GM19372 (cell line): Measurements from ENCODE around the gene CNOT8.
"Not testable (repeated sequence)": the region's sequence is repeated elsewhere in the genome, so short reads cannot be mapped to it uniquely, and the experiment has no call there.

ENCODE experiments used
- ATAC-seq: cut with Tn5 transposase; IDR thresholded peaks from one replicate; pipeline ENCODE4 v1.9.1; 2021; ENCODE audit warnings: mild to moderate bottlenecking, low read depth, moderate library complexity; ENCODE audit not compliant: unreplicated experiment

CNOT8 gene

GRCh38 chr5:154858297-154858971 lies at the start of gene CNOT8:
CNOT8 (plus strand) TSS chr5:154858627; CDS start chr5:154863279, 4,652 bp downstream.
- ATAC-seq: peak; percentile 71

DNA sequence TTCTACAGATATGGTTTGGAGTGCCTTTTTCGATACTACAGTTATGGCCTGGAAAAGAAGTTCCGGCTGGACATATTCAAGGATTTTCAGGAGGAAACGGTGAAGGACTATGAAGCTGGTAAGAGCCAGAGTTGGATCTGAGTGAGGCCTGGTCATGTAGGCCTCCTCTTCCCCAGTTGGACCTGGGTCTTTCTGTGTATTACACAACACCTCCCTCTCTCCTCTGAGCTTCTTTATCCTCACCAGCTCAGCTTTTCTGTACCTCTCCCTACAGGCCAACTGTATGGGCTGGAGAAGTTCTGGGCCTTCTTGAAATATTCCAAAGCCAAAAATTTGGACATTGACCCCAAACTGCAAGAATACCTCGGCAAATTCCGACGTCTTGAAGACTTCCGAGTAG lies 47.2 kb upstream of the CNOT8 start:
- no peak for ATAC-seq

DNA sequence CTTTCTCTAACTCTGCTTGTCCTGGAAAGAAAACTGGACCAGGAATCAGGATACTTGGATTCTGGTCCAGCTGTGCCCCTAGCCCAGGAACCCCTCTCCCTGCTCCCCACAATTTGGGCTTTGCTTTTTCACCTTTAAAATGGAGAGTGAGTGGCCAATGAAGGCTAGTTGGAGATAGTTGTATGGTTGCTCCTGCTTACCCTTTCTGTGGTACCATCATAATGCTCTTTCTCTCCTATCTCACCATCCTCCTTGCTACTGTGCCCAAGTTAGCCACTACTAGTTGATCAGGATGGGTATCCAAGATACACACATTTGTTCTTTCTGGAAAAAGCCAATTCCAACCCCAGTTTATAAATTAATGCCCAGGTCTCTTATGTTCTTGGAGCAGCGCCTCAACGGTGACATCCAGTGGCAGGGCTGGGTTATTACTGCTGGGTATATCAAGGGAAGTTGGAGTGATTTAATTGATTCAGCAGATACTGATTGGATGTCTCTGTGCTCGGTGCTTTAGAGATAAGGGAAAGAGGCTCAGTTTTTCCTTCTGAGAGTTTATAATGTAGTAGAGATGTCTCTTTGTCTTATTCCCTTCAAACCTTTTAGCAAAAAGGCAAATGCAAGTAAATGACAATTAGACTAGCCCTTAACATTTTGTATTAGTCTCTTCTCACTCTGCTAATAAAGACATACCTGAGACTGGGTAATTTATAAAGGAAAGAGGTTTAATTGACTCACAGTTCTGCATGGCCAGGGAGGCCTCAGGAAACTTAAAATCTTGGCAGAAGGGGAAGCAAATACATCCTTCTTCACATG lies 46.6 kb upstream of the CNOT8 start:
- no peak for ATAC-seq

DNA sequence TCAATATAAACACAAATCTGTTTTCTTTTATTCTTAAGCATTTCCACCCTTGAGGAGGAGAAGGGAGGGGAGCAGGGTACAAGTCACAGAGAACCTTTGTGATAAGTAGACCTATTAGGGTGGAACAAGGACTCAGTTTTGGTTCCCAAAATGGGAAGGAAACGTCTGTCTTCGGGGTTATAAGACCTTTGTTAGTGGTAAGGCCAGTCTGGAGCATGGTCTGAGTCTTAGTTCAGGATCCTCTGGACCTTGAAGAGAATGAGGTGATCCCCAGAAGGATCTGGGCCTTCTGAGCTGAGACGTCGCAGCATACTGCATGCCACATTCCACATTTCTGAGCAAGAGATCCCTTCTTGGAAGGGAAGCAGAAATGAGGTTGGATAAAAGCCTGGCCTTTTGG lies 45.3 kb upstream of the CNOT8 start:
- ATAC-seq: no peak

DNA sequence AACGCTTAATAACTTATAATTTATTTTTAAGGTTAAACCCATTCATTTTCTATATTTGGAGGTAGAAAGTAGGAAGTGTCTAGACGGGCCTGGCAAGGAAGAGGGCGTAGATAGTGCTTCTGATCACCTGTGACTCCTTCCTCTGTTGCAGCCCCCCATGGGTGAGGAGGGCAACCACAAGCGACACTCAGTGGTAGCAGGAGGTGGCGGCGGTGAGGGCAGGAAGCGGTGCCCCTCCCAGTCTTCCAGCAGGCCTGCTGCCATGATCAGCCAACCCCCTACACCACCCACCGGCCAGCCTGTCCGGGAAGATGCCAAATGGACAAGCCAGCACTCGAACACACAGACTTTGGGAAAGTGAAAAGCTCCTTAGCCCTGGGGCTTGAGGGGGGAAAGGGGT lies 44.7 kb upstream of the CNOT8 start:
- ATAC-seq: no peak

DNA sequence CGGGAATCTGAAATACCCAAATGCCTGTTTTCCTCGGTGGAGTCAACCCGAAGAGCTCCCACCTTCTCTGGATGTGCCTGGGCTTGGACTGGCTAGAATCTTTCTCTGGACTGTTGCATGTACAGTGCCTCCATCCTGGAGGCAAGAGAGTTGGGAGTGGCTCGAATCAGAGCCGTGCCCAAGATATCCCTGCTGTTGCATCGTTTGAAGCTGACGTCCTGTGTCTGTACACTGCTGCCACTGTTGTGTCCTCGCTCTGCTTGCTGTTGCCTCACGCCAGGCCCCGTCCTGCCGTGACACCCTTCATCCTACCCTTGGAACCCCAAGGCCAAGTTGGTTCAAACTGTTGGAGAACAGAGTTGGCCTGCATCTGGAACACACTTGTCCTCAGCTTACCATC lies 43.4 kb upstream of the CNOT8 start:
- ATAC-seq: no peak

DNA sequence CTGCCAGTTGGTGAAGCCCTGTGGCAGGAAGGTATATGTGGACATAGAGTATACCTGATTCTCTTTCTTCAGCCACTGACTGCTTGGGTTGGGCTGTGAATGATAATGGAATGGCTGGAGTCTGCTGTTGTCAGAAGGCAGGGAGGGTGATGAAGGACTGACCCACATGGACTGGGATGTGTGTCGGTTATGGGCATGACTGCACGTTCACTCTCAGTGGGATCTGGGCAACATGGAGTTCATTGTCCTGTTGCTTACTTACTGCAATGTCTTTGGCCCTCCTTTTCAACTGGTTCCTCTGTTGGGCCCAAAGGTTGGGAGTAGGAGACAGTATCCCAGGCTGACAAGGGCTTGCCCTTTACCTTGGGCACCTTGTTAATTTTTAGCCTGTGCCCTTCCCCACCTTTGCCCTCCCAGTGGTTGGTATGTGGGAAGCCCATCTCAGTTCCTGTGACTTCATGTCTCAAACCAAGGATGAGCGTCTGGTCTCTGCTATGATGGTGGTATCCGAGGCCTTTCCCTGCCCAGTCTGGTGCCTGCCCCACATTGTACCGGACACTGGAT lies 42.7 kb upstream of the CNOT8 start:
- no peak for ATAC-seq

DNA sequence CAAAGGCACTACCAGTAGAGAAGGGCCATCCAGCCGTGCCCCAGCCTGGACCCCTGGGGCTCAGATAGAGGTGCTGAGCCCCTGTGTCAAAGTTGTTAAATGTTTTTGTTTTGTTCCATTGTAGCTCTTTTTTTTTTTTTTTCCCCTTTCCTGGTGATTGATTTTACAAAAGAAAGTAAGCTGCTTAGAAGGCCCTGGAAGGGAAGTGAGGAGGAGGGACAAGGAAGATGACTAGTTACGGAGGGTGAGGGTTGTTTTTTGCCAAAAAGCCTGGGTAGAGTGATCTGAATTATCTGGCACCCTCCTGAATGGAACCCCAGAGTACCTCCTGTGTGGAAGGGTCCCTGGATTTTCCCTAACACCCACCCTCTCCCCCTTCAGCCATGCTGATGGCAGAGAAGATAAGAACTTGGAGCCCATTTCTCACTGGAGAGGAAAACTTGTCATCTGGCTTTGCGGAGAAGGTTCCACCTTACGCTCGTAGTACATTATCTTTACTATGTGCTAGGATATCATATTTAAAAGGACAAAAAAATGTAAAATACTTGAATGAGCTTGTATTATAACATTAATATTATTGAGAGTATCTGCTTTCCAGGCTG lies 41.4 kb upstream of the CNOT8 start:
- ATAC-seq: no peak

DNA sequence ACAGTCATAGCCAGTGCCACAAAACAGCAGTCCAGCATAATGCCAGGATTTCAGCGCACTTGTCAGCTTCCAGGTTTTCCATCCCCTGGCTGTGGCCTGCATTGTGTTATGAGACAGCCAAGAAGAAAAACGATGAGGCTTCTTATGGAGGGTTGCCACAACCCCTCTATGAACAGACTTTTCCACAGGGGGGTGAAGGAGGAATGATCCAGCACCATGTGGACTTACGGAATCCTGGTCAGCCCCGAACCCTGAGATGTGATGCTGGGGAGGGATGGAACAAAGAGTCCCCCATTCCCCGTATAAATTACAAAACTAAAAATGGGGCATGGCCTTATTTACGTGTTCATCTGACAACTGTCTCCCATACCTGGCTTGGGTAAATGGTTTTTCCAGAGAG lies 40.6 kb upstream of the CNOT8 start:
- no peak for ATAC-seq

GRCh38 chr5:154818471-154819116 lies 39.8 kb upstream of the CNOT8 start:
- no peak for ATAC-seq

- no peak for ATAC-seq
Observed at GRCh38 chr5:154819546-154819945, 38.9 kb upstream of the CNOT8 start.

DNA sequence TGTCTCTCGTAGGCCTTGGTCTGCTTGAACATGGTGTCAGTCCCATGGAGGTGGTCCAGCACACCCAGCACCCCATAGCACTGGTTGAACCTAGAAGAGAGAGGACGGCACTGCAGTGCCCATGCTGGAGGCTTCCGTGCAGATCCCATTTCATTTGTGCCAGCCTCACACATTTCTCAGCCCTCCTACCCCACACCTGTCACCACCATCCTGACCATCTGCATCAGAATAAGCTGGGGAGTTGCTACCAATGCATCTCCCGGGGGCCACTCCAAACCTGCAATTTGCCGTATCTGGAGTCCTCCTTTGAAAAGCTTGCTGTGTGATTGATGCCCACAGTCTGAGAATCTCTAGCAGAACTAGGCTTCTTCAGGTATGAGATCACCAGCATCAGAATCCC lies 38.0 kb upstream of the CNOT8 start:
- no peak for ATAC-seq

GRCh38 chr5:154822896-154823295 lies 35.5 kb upstream of the CNOT8 start:
- ATAC-seq: not testable (repeated sequence)

DNA sequence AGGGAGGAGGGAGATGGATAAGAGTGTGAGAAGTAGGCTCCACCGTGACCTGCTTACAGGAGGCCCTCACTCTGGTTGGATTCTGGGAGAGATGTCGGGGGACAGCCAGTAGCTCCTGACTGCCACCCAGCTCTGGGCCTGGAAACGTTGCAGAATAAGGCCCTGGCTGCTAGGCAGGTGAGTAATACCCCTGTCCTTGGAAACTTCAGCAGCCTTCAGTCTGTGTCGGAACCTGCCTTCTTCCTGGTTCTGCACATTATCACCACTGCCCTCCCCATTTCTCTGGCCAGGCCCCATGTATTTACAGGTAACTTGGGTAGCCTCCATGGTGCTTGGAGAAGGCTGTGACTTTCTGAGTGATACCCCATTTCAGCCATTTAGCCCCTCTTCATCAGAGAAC lies 34.8 kb upstream of the CNOT8 start:
- no peak for ATAC-seq

- no peak for ATAC-seq
Observed at GRCh38 chr5:154824070-154824469, 34.4 kb upstream of the CNOT8 start.

GRCh38 chr5:154829181-154829588 lies 29.2 kb upstream of the CNOT8 start:
- no peak for ATAC-seq

DNA sequence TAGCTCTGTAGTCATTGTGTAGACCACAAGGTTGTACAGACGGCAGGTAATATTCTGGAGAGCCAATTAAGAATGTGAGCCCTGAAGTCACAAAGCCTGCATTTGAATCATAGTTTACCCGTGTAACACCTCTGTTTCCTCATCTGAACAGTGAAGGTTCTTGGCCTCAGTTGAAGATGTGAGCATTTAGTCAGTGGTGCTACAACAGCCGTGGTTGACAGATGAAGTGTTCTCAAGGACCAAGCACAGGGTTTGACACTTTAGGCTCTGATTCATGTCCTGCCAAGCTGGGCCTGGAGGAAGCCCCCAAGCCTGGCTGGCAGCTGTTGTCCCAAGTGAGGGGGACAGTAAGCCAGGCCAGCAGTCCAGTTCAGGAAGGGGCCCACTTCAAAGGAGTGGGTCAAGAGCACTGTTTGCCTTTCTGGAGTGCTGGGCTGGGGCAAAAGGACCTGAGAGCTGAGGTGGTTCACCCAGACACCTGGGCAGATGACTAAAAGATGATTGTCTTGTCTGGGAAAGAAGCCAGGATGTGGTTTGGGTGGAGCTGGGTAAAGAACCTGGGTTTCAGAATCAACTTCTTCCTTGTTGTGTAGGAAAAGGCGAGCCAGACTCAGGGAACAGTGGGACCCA lies 28.7 kb upstream of the CNOT8 start:
- ATAC-seq: no peak

GRCh38 chr5:154830219-154830595 lies 28.2 kb upstream of the CNOT8 start:
- no peak for ATAC-seq

GRCh38 chr5:154830596-154830995 lies 27.8 kb upstream of the CNOT8 start:
- no peak for ATAC-seq

DNA sequence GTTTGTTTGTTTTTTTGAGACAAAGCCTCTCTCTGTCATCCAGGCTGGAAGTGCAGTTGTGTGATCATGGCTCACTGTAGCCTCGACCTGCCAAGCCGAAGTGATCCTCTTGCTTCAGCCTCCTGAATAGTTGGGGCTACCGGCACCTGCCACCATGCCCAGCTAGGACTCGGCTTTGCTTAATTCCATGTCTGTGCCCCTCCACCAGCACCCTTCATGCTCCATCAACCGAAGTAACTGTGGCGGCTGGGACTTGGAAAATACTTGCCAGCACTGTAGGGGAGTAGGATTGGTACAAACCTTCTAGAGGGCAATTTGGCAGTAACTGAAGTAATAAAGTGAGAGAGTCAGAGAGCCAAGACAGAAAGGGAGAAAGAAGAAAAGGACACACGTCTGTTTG lies 27.0 kb upstream of the CNOT8 start:
- ATAC-seq: no peak
